NCI-H1417 (cell line): ENCODE data around the gene ZBTB33.
A peak's percentile ranks its signal among the peaks of the same experiment; 100 is the strongest.

Experiments
- DNase-seq, 3 experiments: peaks; one replicate each; lab custom pipeline; 2025; lab: John Stamatoyannopoulos, UW

ZBTB33 gene

GRCh38 chrX:120250522-120251271, at the start of gene ZBTB33:
Gene ZBTB33 (plus strand): TSS chrX:120250812. CDS start chrX:120253416, 2,604 bp downstream.
- DNase-seq = peak; percentile 91 to 97 (median 96)

- no peak for DNase-seq
These were observed 49.8 kb upstream of the ZBTB33 start for GRCh38 chrX:120200851-120201250.

GRCh38 chrX:120205816-120206753, 44.5 kb upstream of the ZBTB33 start:
- DNase-seq = no peak

- DNase-seq = peak in 1 of 3 experiments; percentile 3
These were observed 43.5 kb upstream of the ZBTB33 start for GRCh38 chrX:120207009-120207605.

DNA sequence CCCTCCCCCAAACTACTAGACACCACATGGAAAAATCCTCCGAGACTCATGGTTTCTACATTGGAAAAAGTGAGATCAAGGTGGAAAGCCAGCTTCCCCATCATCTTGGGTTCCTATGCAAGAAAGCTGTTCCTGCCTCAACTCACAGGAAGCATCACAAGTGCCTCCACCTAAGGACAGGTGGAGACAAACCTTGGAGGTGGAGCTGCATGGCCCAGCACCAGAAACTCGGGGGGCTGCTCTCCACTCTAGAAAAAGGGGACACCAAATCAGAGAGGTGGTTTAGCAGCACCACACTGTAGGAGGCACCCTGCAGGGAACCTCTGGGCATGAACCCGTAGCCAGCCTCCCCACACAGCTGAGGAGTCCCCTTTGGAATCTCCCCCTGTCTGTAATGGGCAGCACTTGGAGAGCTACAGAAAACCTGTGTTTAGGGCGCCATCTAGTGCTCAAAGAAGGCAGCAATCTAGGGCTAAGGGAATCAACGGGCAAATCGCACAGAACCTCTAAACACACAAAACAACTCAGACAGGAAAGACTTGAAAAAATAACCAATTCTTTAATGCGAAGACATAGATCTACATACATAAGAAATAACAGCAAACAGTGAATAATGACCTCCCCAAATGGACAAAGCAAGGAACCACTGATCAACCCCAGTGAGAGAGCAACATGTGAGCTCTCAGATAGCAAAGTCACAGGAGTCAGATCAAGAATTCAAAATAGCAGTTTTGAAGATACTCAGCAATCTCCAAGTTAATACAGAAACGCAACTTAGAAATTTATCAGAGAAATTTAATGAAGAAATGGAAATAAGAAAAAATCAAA, 37.0 kb upstream of the ZBTB33 start:
- DNase-seq = peak; percentile 48 to 81 (median 64)

DNA sequence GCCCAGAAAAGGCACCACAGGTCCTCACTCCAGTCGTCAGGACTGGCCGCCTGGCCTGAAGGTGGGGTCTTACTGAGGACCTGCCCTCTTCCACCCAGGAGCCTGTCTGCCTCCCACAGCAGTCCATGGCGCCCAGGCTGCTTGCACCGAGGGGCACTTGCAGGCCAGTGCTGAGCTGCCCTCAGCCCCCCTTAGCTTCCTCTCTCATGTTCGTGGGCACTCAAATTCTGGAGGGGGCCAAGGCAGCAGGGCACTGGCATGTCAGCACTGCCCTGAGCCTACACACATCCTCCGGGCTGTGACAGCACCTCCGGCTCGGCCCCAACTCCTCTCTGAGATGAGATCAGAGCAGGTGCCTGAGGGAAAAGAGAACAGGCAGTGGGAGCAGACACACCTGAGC, 27.2 kb upstream of the ZBTB33 start:
- no peak for DNase-seq

DNA sequence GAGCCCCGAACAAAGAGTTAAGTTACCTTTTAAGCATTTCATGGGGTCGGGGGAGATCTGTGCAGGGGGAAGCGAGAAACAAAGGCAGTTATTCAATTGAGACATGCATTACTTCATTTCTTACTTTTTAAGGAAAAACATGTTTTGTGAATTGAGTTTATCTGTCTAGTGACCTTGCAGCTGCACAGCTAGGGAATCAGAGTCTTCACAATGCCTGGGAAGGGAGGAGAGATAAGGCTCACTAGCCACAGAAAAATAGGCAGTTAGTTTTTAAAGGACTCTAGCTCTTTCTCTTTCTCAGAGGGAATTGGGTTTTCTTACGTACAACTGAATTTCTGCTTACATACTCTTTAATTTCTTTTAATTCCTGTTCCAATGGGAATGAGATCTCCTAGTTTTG, 26.2 kb upstream of the ZBTB33 start:
- DNase-seq = no peak

GRCh38 chrX:120228187-120228908, 22.3 kb upstream of the ZBTB33 start:
- DNase-seq = no peak

DNA sequence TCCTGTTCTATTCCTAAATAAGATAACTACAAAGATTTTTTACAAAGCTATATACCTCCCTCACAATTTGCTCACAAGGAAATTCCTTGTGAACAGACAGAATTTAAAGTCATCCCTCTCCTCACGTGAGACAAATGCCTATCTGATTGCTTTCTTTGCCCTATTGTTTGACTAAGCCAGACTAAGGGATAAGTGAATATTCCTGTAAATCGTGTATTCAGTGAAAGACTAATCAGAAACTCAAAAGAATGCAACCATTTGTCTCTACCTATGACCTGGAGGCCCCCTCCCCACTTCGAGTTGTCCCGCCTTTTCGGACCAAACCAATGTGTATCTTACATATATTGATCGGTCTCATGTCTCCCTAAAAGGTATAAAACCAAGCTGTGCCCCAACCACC, 15.3 kb upstream of the ZBTB33 start:
- DNase-seq = no peak

DNA sequence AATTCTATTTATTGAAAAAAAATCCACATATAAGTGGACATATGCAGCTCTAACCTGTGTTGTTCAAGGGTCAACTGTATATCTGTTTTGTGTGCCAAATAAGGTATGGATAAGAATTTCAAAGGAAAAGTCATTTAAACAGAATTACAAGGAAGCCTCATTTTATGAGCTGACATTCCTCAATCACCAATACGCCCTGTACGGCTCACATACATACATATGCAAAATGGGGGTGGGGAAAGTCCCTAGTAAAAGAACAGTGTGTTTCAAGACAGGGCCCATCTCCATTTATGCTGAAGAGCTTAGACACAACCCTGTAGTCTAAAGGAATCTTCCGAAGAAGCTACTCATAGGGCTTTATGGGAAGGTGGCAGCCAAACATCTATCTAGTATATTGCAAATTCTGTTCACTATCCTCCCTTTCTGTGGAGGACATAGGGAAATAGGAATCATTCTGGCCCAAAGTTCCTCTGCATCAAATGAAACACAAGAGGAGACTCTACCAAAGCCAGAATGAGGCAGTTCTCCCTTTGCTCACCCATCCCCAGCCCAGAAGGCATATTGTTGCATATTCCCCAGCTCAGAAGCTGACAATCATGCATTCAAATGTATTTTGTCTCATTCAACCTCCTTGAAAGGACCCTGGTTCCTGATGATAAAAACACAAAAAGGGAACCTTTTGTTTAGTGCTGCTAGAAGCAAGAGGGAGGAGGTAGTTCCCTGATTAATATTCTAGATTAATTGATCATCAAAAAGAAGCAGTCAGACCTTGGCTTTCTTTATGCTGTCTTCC, 13.7 kb upstream of the ZBTB33 start:
- DNase-seq = no peak

DNA sequence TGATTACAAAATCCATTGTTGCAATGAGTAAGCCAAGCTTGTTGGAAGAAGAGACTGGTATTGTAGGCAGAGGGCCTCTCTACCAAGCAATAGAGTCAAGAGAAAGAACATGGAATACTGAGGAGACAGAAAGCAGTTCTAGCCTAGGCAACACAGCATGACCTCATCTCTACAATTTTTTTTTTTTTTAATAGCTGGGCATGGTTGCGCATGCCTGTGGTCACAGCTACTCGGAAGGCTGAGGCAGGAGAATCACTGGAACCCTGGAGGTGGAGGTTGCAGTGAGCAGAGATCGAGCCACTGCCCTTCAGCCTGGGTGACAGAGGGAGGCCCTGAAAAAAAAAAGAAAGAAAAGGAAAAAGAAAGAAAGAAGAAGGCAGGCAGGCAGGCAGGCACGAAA, 11.7 kb upstream of the ZBTB33 start:
- DNase-seq = no peak

DNA sequence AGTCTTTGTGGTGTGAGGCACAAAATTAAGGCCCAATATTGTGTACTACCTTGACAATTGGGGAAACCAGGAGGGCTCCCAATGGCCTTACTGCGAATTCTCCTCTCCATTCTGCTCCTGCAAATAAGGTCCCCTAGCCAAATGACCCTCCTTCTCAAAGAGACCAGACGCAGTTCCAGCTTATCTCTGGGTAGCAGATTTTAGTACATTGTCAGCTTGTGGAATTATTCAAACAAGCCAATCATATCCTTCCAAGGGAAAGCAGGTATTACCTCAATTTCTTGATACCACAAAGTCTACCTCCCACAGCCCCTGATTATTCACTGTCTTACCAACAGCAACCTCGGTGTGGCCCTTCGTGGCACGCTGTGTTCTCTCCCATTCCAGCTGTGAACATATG, 7.8 kb upstream of the ZBTB33 start:
- no peak for DNase-seq

- DNase-seq = peak in 1 of 3 experiments; percentile 51
These were observed 6.2 kb upstream of the ZBTB33 start for GRCh38 chrX:120244395-120244734.

DNA sequence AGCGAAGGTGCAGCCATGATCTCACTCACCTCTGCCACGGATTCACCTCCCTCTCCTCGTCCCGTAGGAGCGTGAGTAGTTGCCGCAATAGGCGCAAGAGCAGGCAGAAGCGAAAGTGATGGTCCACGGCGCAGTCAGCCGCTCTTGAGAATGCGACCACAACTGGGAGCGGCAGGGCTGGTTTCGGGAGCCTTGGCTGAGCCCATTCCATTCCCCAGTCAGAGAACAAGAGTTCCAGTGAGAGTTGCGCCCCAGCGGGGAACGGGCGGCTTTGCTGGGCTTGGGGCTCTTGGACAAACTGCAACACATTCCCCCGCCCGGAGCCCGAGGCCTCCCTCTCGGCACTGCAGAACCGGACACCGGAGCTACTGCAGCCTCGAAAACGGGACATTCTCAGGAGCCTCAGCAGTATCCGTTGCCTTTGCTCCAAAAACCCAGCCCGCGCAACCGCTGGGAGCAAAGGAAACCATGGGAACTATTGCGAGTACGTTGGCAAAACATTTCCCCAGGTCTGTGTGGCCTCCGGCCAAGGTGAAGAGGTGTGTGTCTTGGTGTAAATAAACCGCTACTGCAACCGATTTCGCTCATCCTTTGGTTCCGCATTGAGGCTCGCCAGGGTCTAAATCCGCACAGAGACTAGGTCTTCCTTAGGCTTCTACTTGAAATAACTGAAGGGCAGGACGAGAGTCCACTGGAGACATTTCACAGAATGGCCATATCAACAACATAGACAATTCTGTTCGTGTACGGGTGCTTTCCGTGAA, 5.7 kb upstream of the ZBTB33 start:
- DNase-seq = peak; percentile 80 to 92 (median 88)

DNA sequence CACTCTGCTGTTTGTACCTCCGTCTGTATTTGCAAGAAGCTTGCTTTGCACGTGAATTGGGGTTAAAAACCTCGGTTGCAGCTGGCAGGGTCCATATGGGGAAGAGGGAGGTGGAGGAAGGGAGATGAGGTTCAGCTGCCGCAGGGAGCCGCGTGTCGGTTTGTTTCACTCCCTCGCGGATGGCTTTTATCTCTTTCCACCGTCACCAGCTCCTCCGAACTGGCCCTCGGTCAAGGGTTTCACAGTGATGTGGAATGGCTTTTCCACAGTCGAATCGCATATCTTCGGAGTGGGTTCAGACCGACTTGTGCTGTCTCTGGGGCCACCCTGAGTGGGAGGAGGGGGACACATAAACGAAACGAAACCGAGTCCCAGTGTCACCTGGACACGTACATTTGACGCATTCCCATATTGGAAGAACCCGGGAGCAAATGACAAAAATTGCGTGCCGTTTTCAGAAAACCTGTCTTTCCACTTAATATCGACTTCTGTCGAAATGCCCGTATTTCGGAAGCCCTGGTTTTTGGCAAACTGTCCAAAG, 929 bp downstream of the ZBTB33 start:
- DNase-seq = peak; percentile 25 to 73 (median 73)

GRCh38 chrX:120253784-120254183, 3.2 kb downstream of the ZBTB33 start:
- DNase-seq = no peak

GRCh38 chrX:120260369-120260768, 9.8 kb downstream of the ZBTB33 start:
- DNase-seq = peak; percentile 30 to 75 (median 49)

- peak in 1 of 3 experiments; percentile 14 for DNase-seq
These were observed 12.5 kb downstream of the ZBTB33 start for GRCh38 chrX:120262859-120263708.
